ENCODE results near the gene HNRNPL.

DNA sequence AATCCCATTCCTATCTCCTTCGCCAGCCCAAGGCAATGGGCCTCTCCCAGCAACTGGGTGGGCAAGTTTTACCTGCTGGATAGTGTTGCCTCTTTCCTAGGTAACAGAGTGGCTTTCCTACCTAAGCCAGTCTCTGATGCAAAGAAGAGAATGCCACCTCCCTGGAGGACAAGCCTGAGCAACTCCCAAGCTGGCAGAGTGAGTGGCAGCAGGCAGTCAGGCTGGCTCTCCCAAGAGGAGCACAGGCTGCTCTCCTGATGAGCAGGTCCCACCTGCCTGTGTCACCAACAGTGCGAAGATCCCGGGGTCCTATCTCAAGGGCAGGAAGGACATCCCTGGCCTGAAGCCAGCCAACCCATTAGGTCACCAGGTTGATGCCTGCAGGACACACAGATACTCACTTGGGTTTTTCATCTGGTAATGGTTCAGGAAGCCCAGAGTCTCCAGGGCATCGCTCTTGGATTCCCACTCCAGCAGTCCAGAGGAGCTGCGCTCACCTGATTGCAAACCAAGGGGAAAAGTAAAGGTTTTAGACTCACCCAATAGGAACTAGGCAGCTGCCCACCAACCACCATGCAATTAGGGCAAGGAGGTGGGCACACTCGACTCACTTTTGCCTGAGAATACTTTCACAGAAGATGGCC is 12.7 kb downstream of the HNRNPL start:
- TF ChIP-seq, protein P1, sequence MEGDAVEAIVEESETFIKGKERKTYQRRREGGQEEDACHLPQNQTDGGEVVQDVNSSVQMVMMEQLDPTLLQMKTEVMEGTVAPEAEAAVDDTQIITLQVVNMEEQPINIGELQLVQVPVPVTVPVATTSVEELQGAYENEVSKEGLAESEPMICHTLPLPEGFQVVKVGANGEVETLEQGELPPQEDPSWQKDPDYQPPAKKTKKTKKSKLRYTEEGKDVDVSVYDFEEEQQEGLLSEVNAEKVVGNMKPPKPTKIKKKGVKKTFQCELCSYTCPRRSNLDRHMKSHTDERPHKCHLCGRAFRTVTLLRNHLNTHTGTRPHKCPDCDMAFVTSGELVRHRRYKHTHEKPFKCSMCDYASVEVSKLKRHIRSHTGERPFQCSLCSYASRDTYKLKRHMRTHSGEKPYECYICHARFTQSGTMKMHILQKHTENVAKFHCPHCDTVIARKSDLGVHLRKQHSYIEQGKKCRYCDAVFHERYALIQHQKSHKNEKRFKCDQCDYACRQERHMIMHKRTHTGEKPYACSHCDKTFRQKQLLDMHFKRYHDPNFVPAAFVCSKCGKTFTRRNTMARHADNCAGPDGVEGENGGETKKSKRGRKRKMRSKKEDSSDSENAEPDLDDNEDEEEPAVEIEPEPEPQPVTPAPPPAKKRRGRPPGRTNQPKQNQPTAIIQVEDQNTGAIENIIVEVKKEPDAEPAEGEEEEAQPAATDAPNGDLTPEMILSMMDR (conservative IDR thresholded peaks at IDR 0.05), result no peak
- TF ChIP-seq EZH2 (IDR thresholded peaks at IDR 0.05; ENCODE audit: low read depth), result no peak

All from PC-9 (cell line).